Panc1 (cell line): ENCODE results near the gene PYGM.

Experiments used
- CTCF ChIP-seq: fragments of 450-650 bp; IDR thresholded peaks from 2 replicates; pipeline ENCODE4 v1.5.1; 2017; ENCODE audit warnings: mild to moderate bottlenecking
- POLR2AphosphoS5 ChIP-seq: IDR thresholded peaks from 2 replicates; pipeline ENCODE4 v1.6.1; 2012; ENCODE audit warnings: mild to moderate bottlenecking, low read depth, low read length, moderate library complexity
- TCF7L2 ChIP-seq: IDR thresholded peaks from 2 replicates; pipeline ENCODE4 v1.6.1; 2011; ENCODE audit warnings: mild to moderate bottlenecking, low read depth, low read length, inconsistent platforms
- TF ChIP-seq, protein P1 (sequence below), 2 experiments: IDR thresholded peaks; 2 replicates each; pipeline ENCODE4 v1.6.1; 2011 to 2012; ENCODE audit warnings: low read depth in 2 of 2, control low read depth in 1 of 2, low read length in 1 of 2, mild to moderate bottlenecking in 1 of 2, moderate library complexity in 1 of 2; ENCODE audit not compliant: insufficient read depth in 1 of 2

GRCh38 chr11:64774144-64774543, 14.4 kb upstream of the PYGM start:
- TF ChIP-seq CTCF (no peak), POLR2AphosphoS5 (no peak), TCF7L2 (no peak)
- TF ChIP-seq, protein P1, sequence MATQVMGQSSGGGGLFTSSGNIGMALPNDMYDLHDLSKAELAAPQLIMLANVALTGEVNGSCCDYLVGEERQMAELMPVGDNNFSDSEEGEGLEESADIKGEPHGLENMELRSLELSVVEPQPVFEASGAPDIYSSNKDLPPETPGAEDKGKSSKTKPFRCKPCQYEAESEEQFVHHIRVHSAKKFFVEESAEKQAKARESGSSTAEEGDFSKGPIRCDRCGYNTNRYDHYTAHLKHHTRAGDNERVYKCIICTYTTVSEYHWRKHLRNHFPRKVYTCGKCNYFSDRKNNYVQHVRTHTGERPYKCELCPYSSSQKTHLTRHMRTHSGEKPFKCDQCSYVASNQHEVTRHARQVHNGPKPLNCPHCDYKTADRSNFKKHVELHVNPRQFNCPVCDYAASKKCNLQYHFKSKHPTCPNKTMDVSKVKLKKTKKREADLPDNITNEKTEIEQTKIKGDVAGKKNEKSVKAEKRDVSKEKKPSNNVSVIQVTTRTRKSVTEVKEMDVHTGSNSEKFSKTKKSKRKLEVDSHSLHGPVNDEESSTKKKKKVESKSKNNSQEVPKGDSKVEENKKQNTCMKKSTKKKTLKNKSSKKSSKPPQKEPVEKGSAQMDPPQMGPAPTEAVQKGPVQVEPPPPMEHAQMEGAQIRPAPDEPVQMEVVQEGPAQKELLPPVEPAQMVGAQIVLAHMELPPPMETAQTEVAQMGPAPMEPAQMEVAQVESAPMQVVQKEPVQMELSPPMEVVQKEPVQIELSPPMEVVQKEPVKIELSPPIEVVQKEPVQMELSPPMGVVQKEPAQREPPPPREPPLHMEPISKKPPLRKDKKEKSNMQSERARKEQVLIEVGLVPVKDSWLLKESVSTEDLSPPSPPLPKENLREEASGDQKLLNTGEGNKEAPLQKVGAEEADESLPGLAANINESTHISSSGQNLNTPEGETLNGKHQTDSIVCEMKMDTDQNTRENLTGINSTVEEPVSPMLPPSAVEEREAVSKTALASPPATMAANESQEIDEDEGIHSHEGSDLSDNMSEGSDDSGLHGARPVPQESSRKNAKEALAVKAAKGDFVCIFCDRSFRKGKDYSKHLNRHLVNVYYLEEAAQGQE (IDR thresholded peaks at IDR 0.05; ENCODE audit: insufficient read depth in 1 of 2, low read depth in 2 of 2, low read length in 1 of 2): no peak
